Esophagus (tissue), 2 donors: Measurements from ENCODE around the gene GLUD2. TPM values are rescaled to one million over a fixed set of nuclear protein-coding genes. Genes with fewer than 3 reads are reported as not detected.
"Not testable (repeated sequence)": the region's sequence is repeated elsewhere in the genome, so short reads cannot be mapped to it uniquely, and the experiment has no call there.

ENCODE experiments used
- H3K27ac ChIP-seq, 2 donors: one replicate each; pipeline ENCODE4 v1.5.1; 2013; ENCODE audit warnings: low read depth in 2 of 2, mild to moderate bottlenecking in 2 of 2, inconsistent platforms in 1 of 2, low read length in 1 of 2, moderate library complexity in 1 of 2
- H3K27me3 ChIP-seq, 2 donors: one replicate each; pipeline ENCODE4 v1.6.1; 2013; ENCODE audit warnings: low read length in 2 of 2, control low read depth in 1 of 2, mild to moderate bottlenecking in 1 of 2; ENCODE audit not compliant: insufficient read depth in 2 of 2, control insufficient read depth in 1 of 2
- H3K36me3 ChIP-seq, 2 donors: one replicate each; pipeline ENCODE4 v1.6.1; 2013; ENCODE audit warnings: low read length in 1 of 2; ENCODE audit not compliant: control insufficient read depth in 2 of 2, insufficient read depth in 2 of 2
- H3K4me1 ChIP-seq, 2 donors: one replicate each; pipeline ENCODE4 v1.6.1; 2013; ENCODE audit warnings: low read length in 1 of 2; ENCODE audit not compliant: control insufficient read depth in 2 of 2, insufficient read depth in 2 of 2
- H3K4me3 ChIP-seq, 2 donors: one replicate each; pipeline ENCODE4 v1.5.1; 2013; ENCODE audit warnings: low read length in 2 of 2, mild to moderate bottlenecking in 2 of 2, low read depth in 1 of 2, moderate library complexity in 1 of 2
- H3K9me3 ChIP-seq, 2 donors: one replicate each; pipeline ENCODE4 v1.6.1; 2013; ENCODE audit warnings: mild to moderate bottlenecking in 2 of 2, low read depth in 1 of 2, low read length in 1 of 2, moderate library complexity in 1 of 2; ENCODE audit not compliant: control insufficient read depth in 2 of 2, insufficient read depth in 1 of 2
- WGBS, 2 donors: extraction: QIAGEN DNeasy Blood & Tissue Kit; methylation state at CpG; one replicate each; pipeline ENCODE4 v1.1.7; 2013; 5-methylcytosine and 5-hydroxymethylcytosine counted together
- polyA plus RNA-seq, 2 donors: library from polyadenylated mRNA; stranded (reverse); fragments of 200-250 nt; gene quantifications; one replicate each; pipeline ENCODE4 v1.2.3, GENCODE V29; 2013
- donor health status: healthy with polysubstance abuse.
- donor health status: Bipolar disorder and iron deficiency.

The GLUD2 gene
- polyA plus RNA-seq = under 1 TPM; 0.06 to 0.52 TPM

GRCh38 chrX:121047441-121048419 lies at the start of gene GLUD2:
GLUD2 (plus strand) TSS chrX:121047610; CDS start chrX:121047685, 75 bp downstream.
- H3K4me3 ChIP-seq = peak within 1 kb of the TSS; percentile 34 to 53
- 22 to 44% methylated on average over 58 to 81 of the region's 82 CpGs for WGBS, 2 donors
- not testable (repeated sequence) for H3K27ac ChIP-seq, H3K36me3 ChIP-seq, H3K9me3 ChIP-seq, H3K4me1 ChIP-seq, H3K27me3 ChIP-seq

- Histone ChIP-seq H3K9me3 (no peaks in the 10 kb centered on the region), H3K4me1 (no peaks in the 10 kb centered on the region), H3K27ac (no peak overlapping the region), H3K36me3 (no peaks in the 10 kb centered on the region), H3K27me3 (no peaks in the 10 kb centered on the region), H3K4me3 (no peak overlapping the region)
- 79 to 89% methylated on average over 3 of the region's 3 CpGs for WGBS, 2 donors
These were observed 48.0 kb upstream of the GLUD2 start for GRCh38 chrX:120999413-120999812.

- Histone ChIP-seq H3K4me3 (no peak overlapping the region), H3K27ac (no peak overlapping the region), H3K27me3 (no peaks in the 10 kb centered on the region), H3K36me3 (no peaks in the 10 kb centered on the region), H3K9me3 (no peaks in the 10 kb centered on the region), H3K4me1 (no peaks in the 10 kb centered on the region)
- 41 to 46% methylated on average over 4 of the region's 4 CpGs for WGBS, 2 donors
These were observed 46.8 kb upstream of the GLUD2 start for GRCh38 chrX:121000589-121000988.

GRCh38 chrX:121008920-121009319 lies 38.5 kb upstream of the GLUD2 start:
- Histone ChIP-seq H3K36me3 (no peaks in the 10 kb centered on the region), H3K27ac (no peak overlapping the region), H3K4me1 (no peaks in the 10 kb centered on the region), H3K9me3 (no peaks in the 10 kb centered on the region), H3K4me3 (no peak overlapping the region), H3K27me3 (no peaks in the 10 kb centered on the region)
- WGBS, 2 donors = 81 to 82% methylated on average over 1 of the region's 1 CpG

GRCh38 chrX:121009764-121010163 lies 37.6 kb upstream of the GLUD2 start:
- 72 to 78% methylated on average over 3 of the region's 3 CpGs for WGBS, 2 donors
- Histone ChIP-seq H3K27ac (no peak overlapping the region), H3K36me3 (no peaks in the 10 kb centered on the region), H3K4me3 (no peak overlapping the region), H3K27me3 (no peaks in the 10 kb centered on the region), H3K9me3 (peaks cover 0 to 2% of the 10 kb centered on the region in 2 donors), H3K4me1 (peaks cover 0 to 3% of the 10 kb centered on the region in 2 donors)

- no peaks in the 10 kb centered on the region for H3K27me3 ChIP-seq
- H3K27ac ChIP-seq = no peak overlapping the region
- no peaks in the 10 kb centered on the region for H3K36me3 ChIP-seq
- no peak overlapping the region for H3K4me3 ChIP-seq
- H3K4me1 ChIP-seq = peaks cover 0 to 3% of the 10 kb centered on the region in 2 donors
- WGBS, 2 donors = 49 to 65% methylated on average over 4 of the region's 4 CpGs
- peaks cover 0 to 4% of the 10 kb centered on the region in 2 donors for H3K9me3 ChIP-seq
These were observed 37.2 kb upstream of the GLUD2 start for GRCh38 chrX:121010218-121010617.

- no peaks in the 10 kb centered on the region for H3K36me3 ChIP-seq
- 75 to 77% methylated on average over 7 of the region's 7 CpGs for WGBS, 2 donors
- H3K4me1 ChIP-seq = peaks cover 0 to 3% of the 10 kb centered on the region in 2 donors
- H3K27me3 ChIP-seq = no peaks in the 10 kb centered on the region
- peaks cover 0 to 4% of the 10 kb centered on the region in 2 donors for H3K9me3 ChIP-seq
- no peak overlapping the region for H3K4me3 ChIP-seq
- no peak overlapping the region for H3K27ac ChIP-seq
These were observed 36.2 kb upstream of the GLUD2 start for GRCh38 chrX:121011254-121011653.

GRCh38 chrX:121013897-121014455 lies 33.4 kb upstream of the GLUD2 start:
- Histone ChIP-seq H3K36me3 (no peaks in the 10 kb centered on the region), H3K4me3 (no peak overlapping the region), H3K27me3 (no peaks in the 10 kb centered on the region), H3K4me1 (peaks cover 0 to 3% of the 10 kb centered on the region in 2 donors), H3K27ac (no peak overlapping the region), H3K9me3 (peaks cover 0 to 4% of the 10 kb centered on the region in 2 donors)

- no peak overlapping the region for H3K27ac ChIP-seq
- WGBS, 2 donors = 54 to 58% methylated on average over 2 of the region's 2 CpGs
- H3K27me3 ChIP-seq = no peaks in the 10 kb centered on the region
- no peak overlapping the region for H3K4me3 ChIP-seq
- H3K9me3 ChIP-seq = peaks cover 0 to 4% of the 10 kb centered on the region in 2 donors
- H3K36me3 ChIP-seq = no peaks in the 10 kb centered on the region
- peaks cover 0 to 3% of the 10 kb centered on the region in 2 donors for H3K4me1 ChIP-seq
These were observed 32.6 kb upstream of the GLUD2 start for GRCh38 chrX:121014826-121015225.
